ENCODE data around the gene HK1.

GRCh38 chr10:69335613-69336012, 57.3 kb downstream of the HK1 start:
- TF ChIP-seq CTCF (IDR thresholded peaks at IDR 0.05) (no peak), POLR2AphosphoS5 (IDR thresholded peaks at IDR 0.05) (no peak), POLR2A (IDR thresholded peaks at IDR 0.05) (no peak)

Data from gastroesophageal sphincter (tissue), 3 donors.